Cardiac septum (tissue), 1 donor: ENCODE measurements around the gene VDAC2. TPM values are rescaled to one million over a fixed set of nuclear protein-coding genes. Genes with fewer than 3 reads are reported as not detected.
A peak's percentile ranks its signal among the peaks of the same experiment; 100 is the strongest.
"Not testable (repeated sequence)": the region's sequence is repeated elsewhere in the genome, so short reads cannot be mapped to it uniquely, and the experiment has no call there.

Source experiments
- DNase-seq: peaks from one replicate; pipeline ENCODE4 v3.0.0-alpha.2; 2020; ENCODE audit warnings: low spot score
- intact Hi-C: fragments of 100-400 bp; cut with DNase I; formaldehyde crosslinking; loops from one replicate; pipeline ENCODE4 v1.14.0; 2022
- total RNA-seq: library from RNA; stranded (reverse); fragmentation: NEBNext Ultra II Directional; extraction: Animal tissue kit (Norgen Biotek cat#: 25700); gene quantifications from one replicate; pipeline ENCODE4 v1.2.1, GENCODE V29; 2021
- donor health status: DM: no; HTN: no; CAD: no.

VDAC2 gene
- total RNA-seq, 1 donor from 2014 or later = 388 TPM

DNA sequence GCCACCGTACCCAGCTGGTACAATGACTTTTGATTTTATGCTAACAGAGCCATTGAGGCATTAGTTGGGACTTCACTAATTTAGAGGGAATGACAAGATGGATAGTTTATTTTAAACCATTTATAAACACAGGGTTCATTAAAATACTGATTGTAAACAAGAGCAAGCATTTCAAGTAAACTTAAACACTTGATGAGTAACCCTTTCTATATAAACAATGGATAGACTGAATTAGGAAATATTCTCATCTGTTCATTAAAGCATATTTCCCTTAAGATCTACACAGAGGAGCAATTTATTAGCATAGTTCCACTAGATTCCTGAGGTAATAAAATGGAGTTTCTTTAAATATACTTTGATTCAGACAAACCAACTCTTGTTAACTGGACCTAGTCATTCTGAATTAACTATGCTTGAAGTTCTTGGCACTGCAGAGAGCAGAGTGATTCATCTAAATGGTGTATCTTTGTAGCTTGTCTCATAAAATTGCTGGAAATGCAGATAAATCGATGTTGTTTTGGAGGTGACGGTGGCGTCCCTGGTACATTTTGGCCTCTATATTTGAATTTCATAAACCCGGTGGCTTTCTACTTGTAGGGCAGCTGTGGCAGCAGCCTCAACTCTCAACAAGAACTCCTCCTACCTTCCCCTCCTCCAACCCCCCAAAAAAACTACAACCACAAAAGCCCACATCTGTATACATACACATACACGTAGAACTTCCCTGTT lies 15.4 kb upstream of the VDAC2 start:
- peak; percentile 19 for DNase-seq
- intact Hi-C loops = no loop called here

GRCh38 chr10:75197066-75197465 lies 13.5 kb upstream of the VDAC2 start:
- intact Hi-C loops = no loop called here
- DNase-seq = no peak

GRCh38 chr10:75197906-75198305 lies 12.7 kb upstream of the VDAC2 start:
- no peak for DNase-seq
- intact Hi-C loops = no loop called here

DNA sequence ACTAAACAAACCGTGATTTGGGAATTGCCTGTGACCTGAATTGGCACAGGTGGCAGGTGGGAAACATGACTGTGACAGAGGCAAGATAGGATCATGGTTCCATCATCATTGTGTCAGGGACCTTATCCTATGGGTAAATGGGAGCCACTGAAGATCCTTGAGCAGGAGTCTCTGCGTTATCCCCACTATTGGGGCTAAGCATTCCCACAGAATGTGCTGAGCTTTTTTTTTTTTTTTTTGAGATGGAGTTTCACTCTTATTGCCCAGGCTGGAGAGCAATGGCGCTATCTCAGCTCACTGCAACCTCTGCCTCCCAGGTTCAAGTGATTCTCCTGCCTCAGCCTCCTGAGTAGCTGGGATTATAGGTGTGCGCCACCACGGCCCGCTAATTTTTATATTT lies 10.6 kb upstream of the VDAC2 start:
- intact Hi-C loops, DNase-seq: not testable (repeated sequence)

GRCh38 chr10:75201793-75202307 lies 8.7 kb upstream of the VDAC2 start:
- no peak for DNase-seq
- intact Hi-C loops = no loop called here

DNA sequence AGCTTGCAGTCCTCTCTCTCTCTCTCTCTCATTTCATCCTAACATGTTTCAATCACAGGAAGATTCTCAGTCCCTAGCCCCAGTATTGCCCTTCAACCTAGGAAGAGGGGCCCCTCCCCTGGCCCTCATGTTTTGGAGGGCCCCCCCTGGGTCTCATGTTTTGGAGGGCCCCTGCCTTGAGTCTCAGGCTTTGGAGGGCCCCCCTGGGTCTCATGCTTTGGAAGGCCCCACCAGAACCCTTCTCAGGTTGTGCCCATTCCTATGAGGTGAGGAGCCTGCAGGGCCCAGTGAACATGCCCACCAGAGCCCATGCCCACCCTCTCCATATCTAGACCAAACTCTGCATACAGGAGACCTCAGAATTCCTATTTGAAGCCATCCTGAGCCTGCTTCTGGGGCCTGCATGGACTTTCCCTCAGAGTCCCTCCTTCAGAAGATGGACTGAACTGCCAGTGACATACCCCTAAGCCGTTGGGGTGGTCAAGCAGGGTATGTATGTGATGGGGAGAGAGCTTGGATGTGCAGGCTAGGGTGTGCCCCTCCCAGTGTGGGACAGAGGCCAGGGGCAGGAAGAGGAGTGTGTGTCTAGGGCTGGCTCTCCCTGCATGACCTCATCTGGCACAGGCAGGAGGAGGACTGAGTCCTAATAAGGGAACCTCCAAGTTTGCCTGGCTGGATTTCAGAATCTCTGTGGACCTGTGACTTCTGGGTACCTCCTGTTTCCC lies 8.1 kb upstream of the VDAC2 start:
- peak; percentile 77 for DNase-seq
- intact Hi-C loops = no loop called here

GRCh38 chr10:75203046-75203620 lies 7.5 kb upstream of the VDAC2 start:
- DNase-seq = peak; percentile 7
- intact Hi-C loops = not testable (repeated sequence)

DNA sequence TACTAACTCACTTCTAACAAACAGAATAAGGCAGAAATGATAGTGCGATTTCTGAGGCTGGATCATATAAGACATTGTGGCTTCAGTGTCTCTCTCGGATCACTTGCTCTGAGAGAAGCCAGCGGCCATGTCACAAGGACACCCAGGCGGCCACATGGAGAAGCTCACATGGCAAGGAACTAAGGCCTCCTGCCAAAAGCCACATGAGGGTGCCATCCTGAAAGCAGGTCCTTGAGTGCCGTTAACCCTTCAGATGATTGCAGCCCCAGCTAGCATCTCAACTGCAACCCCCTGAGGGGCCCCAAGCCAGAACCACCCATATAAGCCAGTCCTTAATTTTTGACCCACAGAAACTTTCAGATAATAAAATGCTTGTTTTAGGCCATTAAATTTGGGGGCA lies 6.9 kb upstream of the VDAC2 start:
- intact Hi-C loops = no loop called here
- DNase-seq = peak; percentile 69

GRCh38 chr10:75205908-75206307 lies 4.7 kb upstream of the VDAC2 start:
- DNase-seq = peak; percentile 33
- intact Hi-C loops = no loop called here

- intact Hi-C loops, DNase-seq: not testable (repeated sequence)
Observed at GRCh38 chr10:75206638-75207037, 4.0 kb upstream of the VDAC2 start.

DNA sequence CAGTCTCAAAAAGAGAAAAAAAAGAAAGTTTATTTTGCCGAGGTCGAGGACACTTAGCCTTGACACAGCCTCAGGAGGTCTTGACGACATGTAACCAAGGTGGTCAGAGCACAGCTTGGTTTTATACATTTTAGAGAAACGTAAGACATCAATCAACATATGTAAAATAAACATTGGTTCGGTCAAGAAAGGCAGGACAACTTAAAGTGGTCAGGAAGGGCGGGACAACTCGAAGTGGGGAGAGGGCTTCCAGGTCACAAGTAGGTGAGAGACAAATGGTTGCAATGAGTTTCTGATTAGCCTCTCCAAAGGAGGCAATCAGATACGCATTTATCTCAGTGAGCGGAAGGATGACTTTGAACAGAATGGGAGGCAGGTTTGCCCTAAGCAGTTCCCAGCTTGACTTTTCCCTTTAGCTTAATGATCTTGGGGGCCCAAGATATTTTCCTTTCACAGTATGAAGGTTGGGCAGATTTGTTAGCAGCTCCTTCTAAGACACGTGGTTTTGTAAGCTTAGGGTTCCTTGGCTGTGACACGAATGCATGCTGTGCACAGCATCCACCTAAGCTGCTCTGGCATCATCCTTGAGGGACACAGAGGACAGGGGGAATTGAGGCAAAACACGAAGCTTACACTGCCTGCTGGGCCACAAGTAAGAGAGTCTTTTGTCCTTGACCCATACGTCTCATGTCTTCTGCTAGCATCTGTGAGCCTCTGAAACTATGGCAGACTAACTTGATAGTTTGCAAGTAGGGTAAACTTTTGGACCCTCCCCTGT lies 3.3 kb upstream of the VDAC2 start:
- intact Hi-C loops = no loop called here
- peak; percentile 22 for DNase-seq

GRCh38 chr10:75207857-75208144 lies 2.8 kb upstream of the VDAC2 start:
- intact Hi-C loops = no loop called here
- DNase-seq = no peak

DNA sequence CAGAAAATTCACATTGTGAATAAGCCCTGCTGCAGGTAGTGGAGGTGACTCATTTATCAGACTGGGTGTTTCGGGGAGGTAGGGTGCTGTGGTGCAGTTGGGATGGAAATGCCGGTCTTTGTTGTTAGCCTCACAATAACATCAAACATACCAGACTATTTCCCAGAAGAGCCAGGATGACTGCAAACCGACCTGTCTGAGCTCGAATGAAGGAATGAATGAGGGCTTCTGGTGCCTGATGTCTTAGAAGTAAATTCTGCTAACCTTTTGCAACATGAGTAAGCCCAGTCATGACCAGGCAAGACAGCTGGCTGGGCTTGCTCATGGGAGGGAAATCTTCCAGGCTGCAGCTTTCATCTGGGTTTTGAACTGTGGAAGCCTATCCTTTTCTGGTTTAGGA lies 2.4 kb upstream of the VDAC2 start:
- peak; percentile 26 for DNase-seq
- intact Hi-C loops = no loop called here

DNA sequence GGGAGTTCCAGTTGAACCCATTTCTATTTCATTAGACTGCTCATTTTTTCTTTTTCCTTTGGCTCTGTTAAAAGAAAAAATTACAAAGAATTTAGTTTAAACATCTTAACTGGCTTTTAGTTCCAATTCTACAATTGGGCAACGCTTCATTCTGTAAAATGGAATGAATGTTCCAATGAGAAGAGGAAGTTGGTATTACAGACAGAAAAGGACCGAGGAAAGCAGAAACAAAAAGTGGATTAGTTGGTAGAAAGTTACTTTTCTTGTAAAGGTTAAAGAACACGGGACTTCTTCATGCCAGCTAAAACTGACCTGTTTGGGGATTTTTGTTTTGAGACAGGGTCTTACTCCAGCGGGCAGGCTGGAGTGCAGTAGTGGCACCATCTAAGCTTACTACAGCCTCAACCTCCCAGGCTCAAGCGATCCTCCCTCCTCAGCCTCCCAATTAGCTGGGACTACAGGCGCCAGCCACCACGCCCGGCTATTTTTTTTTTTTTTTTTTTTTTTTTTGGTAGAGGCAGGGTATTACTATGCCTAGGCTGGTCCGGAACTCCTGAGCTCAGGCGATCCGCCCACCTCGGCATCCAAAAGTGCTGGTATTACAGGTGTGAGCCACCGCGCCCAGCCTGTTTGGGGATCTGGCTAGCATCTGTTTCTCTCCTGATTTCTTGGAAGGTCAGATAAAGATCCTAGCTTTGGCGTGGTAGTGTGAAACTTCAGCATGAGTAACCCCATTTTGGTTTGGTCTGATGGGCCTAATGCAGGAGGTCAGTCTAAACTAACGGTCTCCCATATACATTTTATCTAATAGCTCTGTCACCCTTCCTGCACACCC lies 1.3 kb upstream of the VDAC2 start:
- no peak for DNase-seq
- intact Hi-C loops = no loop called here

- intact Hi-C loops = loop anchor here (1.0 kb wide), 1 partner anchor 98 kb away; no protein-coding TSS in a partner anchor
- peak; percentile 89 for DNase-seq
Observed at GRCh38 chr10:75209921-75210281, 695 bp upstream of the VDAC2 start.

GRCh38 chr10:75211007-75211691 lies 553 bp downstream of the VDAC2 start:
- DNase-seq = no peak
- intact Hi-C loops = no loop called here

GRCh38 chr10:75212343-75212742 lies 1.7 kb downstream of the VDAC2 start:
- intact Hi-C loops = no loop called here
- peak; percentile 4 for DNase-seq

- intact Hi-C loops = no loop called here
- DNase-seq = no peak
Observed at GRCh38 chr10:75220274-75220673, 9.7 kb downstream of the VDAC2 start.

- DNase-seq, intact Hi-C loops: not testable (repeated sequence)
Observed at GRCh38 chr10:75221492-75221891, 10.9 kb downstream of the VDAC2 start.
